Transverse colon (tissue), 4 donors: ENCODE measurements around the gene TBX21. TPM values are rescaled to one million over a fixed set of nuclear protein-coding genes. Genes with fewer than 3 reads are reported as not detected.
"Not testable (repeated sequence)": the region's sequence is repeated elsewhere in the genome, so short reads cannot be mapped to it uniquely, and the experiment has no call there.

Source experiments
- DNase-seq: peaks from one replicate; pipeline ENCODE4 v3.0.0-alpha.2; 2019
- H3K27ac ChIP-seq, 4 donors: fragments of 200-600 bp; sonication (generic); 2 replicates each; pipeline ENCODE4 v1.5.1; 2016 to 2018; ENCODE audit warnings: inconsistent platforms in 4 of 4
- H3K27me3 ChIP-seq: fragments of 200-600 bp; sonication (generic); 2 replicates; pipeline ENCODE4 v1.5.1; 2017; ENCODE audit warnings: inconsistent platforms
- H3K36me3 ChIP-seq, 4 donors: fragments of 200-600 bp; sonication (generic); 2 replicates each; pipeline ENCODE4 v1.5.1; 2017 to 2019; ENCODE audit warnings: inconsistent platforms in 4 of 4
- H3K4me1 ChIP-seq, 4 donors: fragments of 200-600 bp; sonication (generic); 2 replicates each; pipeline ENCODE4 v1.5.1; 2017 to 2020; ENCODE audit warnings: inconsistent platforms in 4 of 4
- H3K4me3 ChIP-seq, 4 donors: fragments of 200-600 bp; sonication (generic); 1 replicate in 1 of 4; 2 replicates in 3 of 4; pipeline versions ENCODE4 v1.5.1 to v1.6.1; 2017 to 2019; ENCODE audit warnings: inconsistent platforms in 4 of 4
- H3K9me3 ChIP-seq, 2 donors: fragments of 200-600 bp; sonication (generic); 2 replicates each; pipeline ENCODE4 v1.5.1; 2017 to 2019; ENCODE audit warnings: inconsistent platforms in 2 of 2
- CTCF ChIP-seq, 5 experiments: fragments of 200-600 bp in 3 of 5; fragments of 450-650 bp in 2 of 5; sonication (generic) in 3 of 5; IDR thresholded peaks; 1 replicate in 2 of 5; 2 replicates in 3 of 5; pipeline ENCODE4 v1.5.1; 2016 to 2017; ENCODE audit warnings: antibody characterized with exemption in 5 of 5, inconsistent platforms in 3 of 5, mild to moderate bottlenecking in 2 of 5, moderate library complexity in 1 of 5
- EP300 ChIP-seq: sonication (generic); formaldehyde crosslinking; IDR thresholded peaks from one replicate; pipeline ENCODE4 v1.6.1; 2017; ENCODE audit warnings: antibody characterized with exemption, low read depth
- POLR2A ChIP-seq: fragments of 450-650 bp; IDR thresholded peaks from one replicate; pipeline ENCODE4 v1.6.1; 2016; ENCODE audit warnings: antibody characterized with exemption, mild to moderate bottlenecking, moderate library complexity
- POLR2AphosphoS5 ChIP-seq, 3 donors: sonication (generic); formaldehyde crosslinking; IDR thresholded peaks; one replicate each; pipeline ENCODE4 v1.6.1; 2016; ENCODE audit warnings: antibody characterized with exemption in 3 of 3
- WGBS, 2 donors: methylation state at CpG; one replicate each; pipeline ENCODE4 v1.1.5; 2018; ENCODE audit warnings: low coverage in 1 of 2; 5-methylcytosine and 5-hydroxymethylcytosine counted together
- in situ Hi-C, 4 donors: fragments of 200-750 bp; cut with MboI; loops; one replicate each; pipeline versions ENCODE4 v1.15.0 to v1.15.1; 2017; ENCODE audit warnings: low sequenced_read_pairs in 3 of 4, low pct_ligation_motif_present in 1 of 4, low pct_unique_long_range_greater_than_20kb in 1 of 4
- intact Hi-C: fragments of 100-400 bp; cut with DNase I; formaldehyde crosslinking; loops from one replicate; pipeline ENCODE4 v1.15.1; 2023; ENCODE audit warnings: low total_unique reads
- total RNA-seq, 4 donors: library from RNA; depleted of rRNA; stranded (reverse); fragments of >200 nt; gene quantifications; one replicate each; pipeline ENCODE4 v1.1.0, GENCODE V29; 2016

Gene TBX21
- total RNA-seq, 4 donors from 2014 or later = 0.27 to 18.3 (median 4.9) TPM; not detected in 1

GRCh38 chr17:47763913-47764582 lies 31.0 kb downstream of the TBX21 start:
- Histone ChIP-seq H3K4me1 (no peaks in the 10 kb centered on the region), H3K4me3 (no peak overlapping the region), H3K27ac (no peak overlapping the region), H3K36me3 (no peaks in the 10 kb centered on the region), H3K27me3 (peaks cover 33% of the 10 kb centered on the region), H3K9me3 (peaks cover 9 to 10% of the 10 kb centered on the region in 2 donors)
- intact Hi-C loops (no loop called here), in situ Hi-C loops (no loop called here)
- no peak for DNase-seq
- TF ChIP-seq CTCF (IDR thresholded peaks at IDR 0.05) (no peak), EP300 (no peak), POLR2A (no peak), POLR2AphosphoS5 (IDR thresholded peaks at IDR 0.05) (no peak)
- WGBS, 2 donors = 53 to 85% methylated on average over 3 of the region's 3 CpGs

GRCh38 chr17:47773649-47774048 lies 40.6 kb downstream of the TBX21 start:
- intact Hi-C loops, H3K36me3 ChIP-seq, H3K4me1 ChIP-seq, in situ Hi-C loops, DNase-seq, H3K27ac ChIP-seq, H3K4me3 ChIP-seq, H3K9me3 ChIP-seq: not testable (repeated sequence)
- H3K27me3 ChIP-seq = peaks cover 48% of the 10 kb centered on the region
- 86 to 89% methylated on average over 1 to 9 of the region's 9 CpGs for WGBS, 2 donors

GRCh38 chr17:47774331-47774730 lies 41.3 kb downstream of the TBX21 start:
- Histone ChIP-seq H3K27me3 (peaks cover 51% of the 10 kb centered on the region), H3K27ac (no peak overlapping the region), H3K4me1 (no peaks in the 10 kb centered on the region), H3K4me3 (no peak overlapping the region), H3K36me3 (no peaks in the 10 kb centered on the region), H3K9me3 (no peaks in the 10 kb centered on the region)
- no peak for DNase-seq
- in situ Hi-C loops = no loop called here
- TF ChIP-seq POLR2AphosphoS5 (IDR thresholded peaks at IDR 0.05) (no peak), CTCF (IDR thresholded peaks at IDR 0.05) (no peak), EP300 (no peak), POLR2A (no peak)
- intact Hi-C loops = no loop called here
- WGBS, 2 donors = 17 to 63% methylated on average over 1 to 4 of the region's 4 CpGs

DNA sequence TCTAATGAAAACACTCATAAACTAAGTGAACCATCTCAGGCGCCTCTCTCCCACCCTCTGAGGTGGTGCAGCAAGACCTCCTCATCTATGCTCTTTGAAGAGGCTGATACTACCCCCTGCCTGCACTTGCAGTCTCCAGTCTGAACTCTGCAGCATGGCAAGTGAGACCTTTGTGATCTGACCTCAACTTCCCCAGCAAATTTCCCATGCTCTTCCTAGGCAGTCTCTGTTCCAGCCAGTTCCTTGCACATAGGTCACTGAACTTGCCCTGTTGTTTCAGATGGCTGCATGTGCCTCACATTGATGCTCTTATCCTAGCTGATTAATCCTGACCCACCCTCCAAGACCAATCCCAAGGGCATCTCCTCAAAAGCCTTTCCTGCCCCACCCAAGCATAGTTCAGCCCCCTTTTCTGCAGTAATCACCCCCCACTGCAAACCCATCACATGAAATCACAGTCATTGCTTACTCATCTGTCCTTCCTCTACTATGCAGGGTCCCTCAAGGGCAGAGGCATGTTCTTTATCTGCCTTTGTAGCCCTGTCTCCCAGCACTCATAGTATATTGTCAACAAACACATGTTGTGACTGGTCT lies 42.0 kb downstream of the TBX21 start:
- TF ChIP-seq POLR2A (no peak), POLR2AphosphoS5 (IDR thresholded peaks at IDR 0.05) (no peak), EP300 (no peak), CTCF (IDR thresholded peaks at IDR 0.05) (no peak)
- Histone ChIP-seq H3K4me1 (no peaks in the 10 kb centered on the region), H3K27ac (no peak overlapping the region), H3K4me3 (no peak overlapping the region), H3K36me3 (no peaks in the 10 kb centered on the region), H3K27me3 (peaks cover 53% of the 10 kb centered on the region), H3K9me3 (no peaks in the 10 kb centered on the region)
- 67 to 81% methylated on average over 1 of the region's 1 CpG for WGBS, 2 donors
- in situ Hi-C loops = no loop called here
- no peak for DNase-seq
- intact Hi-C loops = no loop called here
